Measurements from ENCODE around the gene C1orf21. TPM values are rescaled to one million over a fixed set of nuclear protein-coding genes. Genes with fewer than 3 reads are reported as not detected.

Gene C1orf21
- total RNA-seq, 2 donors from 2014 or later, result 8.3 to 10.2 TPM

DNA sequence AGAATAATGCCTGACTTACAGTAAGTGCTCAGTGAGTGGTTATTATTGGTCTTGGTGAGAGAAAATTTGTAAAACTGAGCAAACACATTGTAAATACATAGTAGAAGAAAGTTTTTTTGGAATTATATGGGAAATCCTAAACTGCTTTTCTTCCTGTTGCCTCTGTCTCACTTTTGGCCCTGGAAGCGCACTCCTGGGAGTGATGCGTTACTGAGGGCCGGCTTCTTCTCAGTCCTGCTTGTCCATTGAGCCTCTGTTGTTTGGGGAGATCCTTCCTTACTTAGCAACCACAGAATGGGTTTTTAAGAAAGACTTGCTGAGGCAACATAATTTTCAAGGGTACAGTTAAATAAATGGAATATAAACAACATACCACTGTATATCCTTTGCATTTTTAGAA lies 201.9 kb downstream of the C1orf21 start:
- Histone ChIP-seq H3K27ac (peak overlapping the region in 2 of 4 donors; percentile 52 to 66), H3K4me3 (no peak overlapping the region), H3K36me3 (replicated peaks in 1 of 2; ENCODE audit: insufficient read depth in 1 of 2, low read depth in 2 of 2) (no peaks in the 10 kb centered on the region), H3K4me1 (peaks cover 18% of the 10 kb centered on the region), H3K27me3 (no peaks in the 10 kb centered on the region), H3K9me3 (no peaks in the 10 kb centered on the region)
- WGBS, 2 donors, result 97 to 98% methylated on average over 3 of the region's 3 CpGs
- no peak for ATAC-seq
- intact Hi-C loops (cut with DNase I), result no loop called here
- no peak for DNase-seq
- TF ChIP-seq CTCF (IDR thresholded peaks at IDR 0.05) (no peak), POLR2A (IDR thresholded peaks at IDR 0.05) (no peak)

DNA sequence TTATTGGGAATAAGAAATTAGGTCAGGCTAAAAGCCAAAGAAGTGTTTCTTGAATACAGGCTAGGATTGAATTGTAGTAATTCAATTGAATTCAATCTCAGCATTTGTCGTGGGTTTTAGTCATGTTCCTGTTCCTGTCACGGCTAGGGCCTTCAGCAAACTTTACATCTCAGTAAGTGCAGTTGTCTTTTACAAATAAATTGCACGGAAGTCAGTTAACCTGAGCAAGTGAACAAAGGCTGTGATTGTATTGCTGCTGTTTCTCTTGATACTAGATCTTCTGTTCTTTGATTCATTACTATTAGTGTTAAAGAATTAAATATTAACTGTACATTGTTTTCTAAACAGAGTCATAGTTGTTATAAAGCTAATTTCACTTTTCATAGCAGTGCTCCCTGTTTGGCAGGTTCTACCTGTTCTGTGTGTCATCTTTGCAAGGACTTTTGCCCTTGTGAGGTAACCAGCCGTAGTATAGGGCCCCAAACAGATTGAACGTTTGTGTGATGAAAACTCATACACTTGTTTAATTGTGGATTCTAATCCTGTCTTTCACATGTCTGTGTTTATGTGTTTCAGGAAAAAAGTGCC lies 203.4 kb downstream of the C1orf21 start:
- Histone ChIP-seq H3K27me3 (no peaks in the 10 kb centered on the region), H3K4me3 (no peak overlapping the region), H3K4me1 (peaks cover 18% of the 10 kb centered on the region), H3K36me3 (replicated peaks in 1 of 2; ENCODE audit: insufficient read depth in 1 of 2, low read depth in 2 of 2) (no peaks in the 10 kb centered on the region), H3K9me3 (no peaks in the 10 kb centered on the region), H3K27ac (peak overlapping the region; percentile 13 to 66 (median 56))
- DNase-seq (peak; percentile 67 to 86 (median 77)), ATAC-seq (peak; percentile 96)
- WGBS, 2 donors, result 15 to 21% methylated on average over 5 of the region's 5 CpGs
- TF ChIP-seq CTCF (IDR thresholded peaks at IDR 0.05), result no peak
- TF ChIP-seq POLR2A (IDR thresholded peaks at IDR 0.05), result no peak
- intact Hi-C loops (cut with DNase I), result no loop called here

GRCh38 chr1:184593597-184593996 lies 206.8 kb downstream of the C1orf21 start:
- H3K36me3 ChIP-seq (replicated peaks in 1 of 2; ENCODE audit: insufficient read depth in 1 of 2, low read depth in 2 of 2), result no peaks in the 10 kb centered on the region
- intact Hi-C loops (cut with DNase I), result no loop called here
- TF ChIP-seq POLR2A (IDR thresholded peaks at IDR 0.05) (no peak), CTCF (IDR thresholded peaks at IDR 0.05) (no peak)
- ATAC-seq (no peak), DNase-seq (no peak)
- no peaks in the 10 kb centered on the region for H3K9me3 ChIP-seq
- H3K4me1 ChIP-seq, result peaks cover 18% of the 10 kb centered on the region
- H3K27me3 ChIP-seq, result no peaks in the 10 kb centered on the region
- H3K4me3 ChIP-seq, result no peak overlapping the region
- no peak overlapping the region for H3K27ac ChIP-seq
- WGBS, 2 donors, result 94 to 97% methylated on average over 4 of the region's 4 CpGs

DNA sequence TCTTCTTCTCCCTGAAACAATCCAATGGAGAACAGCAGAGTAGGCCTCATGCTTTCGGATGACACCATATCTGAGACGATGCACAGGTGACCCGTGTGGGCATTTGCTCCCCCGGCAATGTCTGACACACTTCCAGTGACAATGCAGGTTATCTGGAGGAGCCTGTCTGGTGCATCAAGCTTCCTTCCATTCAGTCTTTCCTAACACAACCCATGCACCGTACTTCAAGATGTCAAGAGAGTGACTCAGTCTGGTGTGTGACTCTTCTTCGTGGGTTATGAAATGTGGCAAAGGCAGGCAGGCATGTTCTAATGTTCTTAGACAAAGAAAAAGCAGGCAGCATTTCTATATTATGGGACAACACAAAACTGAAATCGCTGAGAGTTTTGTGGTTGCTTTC lies 208.8 kb downstream of the C1orf21 start:
- H3K36me3 ChIP-seq (replicated peaks in 1 of 2; ENCODE audit: insufficient read depth in 1 of 2, low read depth in 2 of 2), result no peaks in the 10 kb centered on the region
- H3K9me3 ChIP-seq, result no peaks in the 10 kb centered on the region
- no peak overlapping the region for H3K4me3 ChIP-seq
- intact Hi-C loops (cut with DNase I), result no loop called here
- 91 to 95% methylated on average over 7 of the region's 7 CpGs for WGBS, 2 donors
- no peak overlapping the region for H3K27ac ChIP-seq
- peaks cover 4% of the 10 kb centered on the region for H3K4me1 ChIP-seq
- DNase-seq (no peak), ATAC-seq (no peak)
- H3K27me3 ChIP-seq, result no peaks in the 10 kb centered on the region
- TF ChIP-seq CTCF (IDR thresholded peaks at IDR 0.05) (no peak), POLR2A (IDR thresholded peaks at IDR 0.05) (no peak)

- ATAC-seq (no peak), DNase-seq (no peak)
- Histone ChIP-seq H3K4me1 (no peaks in the 10 kb centered on the region), H3K4me3 (no peak overlapping the region), H3K9me3 (no peaks in the 10 kb centered on the region), H3K36me3 (replicated peaks in 1 of 2; ENCODE audit: insufficient read depth in 1 of 2, low read depth in 2 of 2) (no peaks in the 10 kb centered on the region), H3K27ac (no peak overlapping the region), H3K27me3 (no peaks in the 10 kb centered on the region)
- intact Hi-C loops (cut with DNase I), result no loop called here
- TF ChIP-seq POLR2A (IDR thresholded peaks at IDR 0.05), result no peak
- no peak for TF ChIP-seq CTCF (IDR thresholded peaks at IDR 0.05)
- WGBS, 2 donors, result 71 to 79% methylated on average over 8 of the region's 8 CpGs
These were observed 210.3 kb downstream of the C1orf21 start for GRCh38 chr1:184596950-184597645.

Data from body of pancreas (tissue), 4 donors.